Suprapubic skin (tissue), 4 donors: Measurements from ENCODE around the gene IL17B. TPM values are rescaled to one million over a fixed set of nuclear protein-coding genes. Genes with fewer than 3 reads are reported as not detected.

Experiments used
- DNase-seq, 2 donors: peaks; one replicate each; pipeline ENCODE4 v3.0.0-alpha.2; 2019; ENCODE audit warnings: low spot score in 2 of 2
- H3K27ac ChIP-seq: fragments of 200-600 bp; sonication (generic); one replicate; pipeline ENCODE4 v1.5.1; 2019
- H3K27me3 ChIP-seq: fragments of 200-600 bp; sonication (generic); one replicate; pipeline ENCODE4 v1.5.1; 2019
- H3K36me3 ChIP-seq: fragments of 200-600 bp; sonication (generic); one replicate; pipeline ENCODE4 v1.5.1; 2019
- H3K4me1 ChIP-seq: fragments of 200-600 bp; sonication (generic); one replicate; pipeline ENCODE4 v1.5.1; 2019
- H3K4me3 ChIP-seq: fragments of 200-600 bp; sonication (generic); one replicate; pipeline ENCODE4 v1.5.1; 2019; ENCODE audit warnings: mild to moderate bottlenecking
- H3K9me3 ChIP-seq: fragments of 200-600 bp; sonication (generic); one replicate; pipeline ENCODE4 v1.5.1; 2019
- EP300 ChIP-seq: sonication (generic); formaldehyde crosslinking; IDR thresholded peaks from one replicate; pipeline ENCODE4 v1.6.1; 2017; ENCODE audit warnings: antibody characterized with exemption
- POLR2A ChIP-seq, 2 donors: fragments of 450-650 bp; IDR thresholded peaks; one replicate each; pipeline ENCODE4 v1.6.1; 2017; ENCODE audit warnings: antibody characterized with exemption in 2 of 2, mild to moderate bottlenecking in 2 of 2, moderate library complexity in 2 of 2
- POLR2AphosphoS5 ChIP-seq, 3 donors: sonication (generic); formaldehyde crosslinking; IDR thresholded peaks; one replicate each; pipeline ENCODE4 v1.6.1; 2017; ENCODE audit warnings: antibody characterized with exemption in 3 of 3
- WGBS: methylation state at CpG from one replicate; pipeline ENCODE4 v1.1.5; 2018; 5-methylcytosine and 5-hydroxymethylcytosine counted together
- total RNA-seq, 4 donors: library from RNA; depleted of rRNA; stranded (reverse); fragments of >200 nt; gene quantifications; one replicate each; pipeline ENCODE4 v1.1.0, GENCODE V29; 2016
- TF ChIP-seq, protein P1 (sequence below), 2 donors: fragments of 200-600 bp in 1 of 2; fragments of 450-650 bp in 1 of 2; sonication (generic) in 1 of 2; IDR thresholded peaks; one replicate each; pipeline ENCODE4 v1.5.1; 2016 to 2019; ENCODE audit warnings: antibody characterized with exemption in 2 of 2, mild to moderate bottlenecking in 1 of 2, moderate library complexity in 1 of 2

The IL17B gene
- total RNA-seq, 4 donors from 2014 or later = not detected

- TF ChIP-seq, protein P1, sequence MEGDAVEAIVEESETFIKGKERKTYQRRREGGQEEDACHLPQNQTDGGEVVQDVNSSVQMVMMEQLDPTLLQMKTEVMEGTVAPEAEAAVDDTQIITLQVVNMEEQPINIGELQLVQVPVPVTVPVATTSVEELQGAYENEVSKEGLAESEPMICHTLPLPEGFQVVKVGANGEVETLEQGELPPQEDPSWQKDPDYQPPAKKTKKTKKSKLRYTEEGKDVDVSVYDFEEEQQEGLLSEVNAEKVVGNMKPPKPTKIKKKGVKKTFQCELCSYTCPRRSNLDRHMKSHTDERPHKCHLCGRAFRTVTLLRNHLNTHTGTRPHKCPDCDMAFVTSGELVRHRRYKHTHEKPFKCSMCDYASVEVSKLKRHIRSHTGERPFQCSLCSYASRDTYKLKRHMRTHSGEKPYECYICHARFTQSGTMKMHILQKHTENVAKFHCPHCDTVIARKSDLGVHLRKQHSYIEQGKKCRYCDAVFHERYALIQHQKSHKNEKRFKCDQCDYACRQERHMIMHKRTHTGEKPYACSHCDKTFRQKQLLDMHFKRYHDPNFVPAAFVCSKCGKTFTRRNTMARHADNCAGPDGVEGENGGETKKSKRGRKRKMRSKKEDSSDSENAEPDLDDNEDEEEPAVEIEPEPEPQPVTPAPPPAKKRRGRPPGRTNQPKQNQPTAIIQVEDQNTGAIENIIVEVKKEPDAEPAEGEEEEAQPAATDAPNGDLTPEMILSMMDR (IDR thresholded peaks at IDR 0.05) = no peak
- TF ChIP-seq POLR2A (IDR thresholded peaks at IDR 0.05) (no peak), EP300 (no peak), POLR2AphosphoS5 (IDR thresholded peaks at IDR 0.05) (no peak)
- WGBS = 87% methylated on average over 9 of the region's 9 CpGs
- Histone ChIP-seq H3K36me3 (no peaks in the 10 kb centered on the region), H3K4me3 (no peak overlapping the region), H3K9me3 (no peaks in the 10 kb centered on the region), H3K4me1 (peaks cover 10% of the 10 kb centered on the region), H3K27me3 (no peaks in the 10 kb centered on the region), H3K27ac (no peak overlapping the region)
- no peak for DNase-seq
Observed at GRCh38 chr5:149363936-149364335, 15.2 kb downstream of the IL17B start.

DNA sequence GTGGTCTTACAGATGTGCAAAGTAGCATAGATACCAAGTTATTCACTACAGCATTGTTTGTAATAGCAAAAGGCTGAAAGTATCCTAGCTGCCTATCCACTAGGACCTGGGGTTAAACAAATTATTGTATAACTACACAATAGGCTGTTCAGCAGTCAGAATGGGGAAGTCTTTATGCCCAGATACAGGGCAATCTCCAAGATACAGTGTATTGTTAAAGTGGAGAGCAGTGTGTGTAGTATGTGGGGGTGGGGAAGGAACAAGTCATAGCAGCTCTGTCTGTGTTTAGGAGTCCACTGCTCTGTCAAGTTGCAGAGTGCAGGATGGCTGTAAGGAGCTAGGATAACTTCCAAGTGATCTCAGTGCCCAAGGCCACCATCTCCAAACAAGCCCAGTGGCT lies 15.7 kb downstream of the IL17B start:
- no peak overlapping the region for H3K4me3 ChIP-seq
- no peaks in the 10 kb centered on the region for H3K36me3 ChIP-seq
- TF ChIP-seq EP300 = no peak
- TF ChIP-seq POLR2A (IDR thresholded peaks at IDR 0.05) = no peak
- no peak for TF ChIP-seq POLR2AphosphoS5 (IDR thresholded peaks at IDR 0.05)
- TF ChIP-seq, protein P1 (IDR thresholded peaks at IDR 0.05) = no peak
- no peaks in the 10 kb centered on the region for H3K27me3 ChIP-seq
- no peaks in the 10 kb centered on the region for H3K9me3 ChIP-seq
- H3K4me1 ChIP-seq = peaks cover 16% of the 10 kb centered on the region
- no peak for DNase-seq
- no peak overlapping the region for H3K27ac ChIP-seq

- no peak for DNase-seq
- 97% methylated on average over 12 of the region's 12 CpGs for WGBS
- H3K4me3 ChIP-seq = no peak overlapping the region
- H3K36me3 ChIP-seq = no peaks in the 10 kb centered on the region
- H3K9me3 ChIP-seq = no peaks in the 10 kb centered on the region
- no peak for TF ChIP-seq EP300
- TF ChIP-seq POLR2A (IDR thresholded peaks at IDR 0.05) = no peak
- TF ChIP-seq POLR2AphosphoS5 (IDR thresholded peaks at IDR 0.05) = no peak
- TF ChIP-seq, protein P1 (IDR thresholded peaks at IDR 0.05) = no peak
- peaks cover 19% of the 10 kb centered on the region for H3K4me1 ChIP-seq
- H3K27ac ChIP-seq = no peak overlapping the region
- H3K27me3 ChIP-seq = no peaks in the 10 kb centered on the region
Observed at GRCh38 chr5:149362541-149362940, 16.6 kb downstream of the IL17B start.

DNA sequence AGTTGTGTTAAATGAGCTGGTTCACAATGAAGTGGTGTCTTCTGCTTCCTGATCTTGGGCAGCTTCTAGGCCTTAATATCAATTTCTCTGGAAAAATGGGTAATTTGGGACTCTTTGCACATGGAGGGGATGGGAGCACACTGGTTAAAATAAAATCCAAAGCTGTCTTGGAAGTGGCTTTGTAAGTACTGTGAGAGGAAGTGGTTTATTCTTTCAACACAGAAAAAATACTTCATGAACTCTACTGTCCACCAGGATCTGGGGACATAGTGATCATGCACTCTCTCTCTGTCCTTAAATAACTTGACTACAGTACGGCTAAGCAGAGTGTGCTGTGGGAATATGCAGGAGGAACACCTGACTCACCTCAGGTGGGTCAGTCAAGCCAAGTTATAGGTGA lies 18.8 kb downstream of the IL17B start:
- Histone ChIP-seq H3K4me3 (no peak overlapping the region), H3K4me1 (peaks cover 20% of the 10 kb centered on the region), H3K27ac (no peak overlapping the region), H3K27me3 (no peaks in the 10 kb centered on the region), H3K36me3 (no peaks in the 10 kb centered on the region), H3K9me3 (no peaks in the 10 kb centered on the region)
- DNase-seq = no peak
- TF ChIP-seq, protein P1 (IDR thresholded peaks at IDR 0.05) = no peak
- no peak for TF ChIP-seq POLR2A (IDR thresholded peaks at IDR 0.05)
- TF ChIP-seq EP300 = no peak
- TF ChIP-seq POLR2AphosphoS5 (IDR thresholded peaks at IDR 0.05) = no peak
- WGBS = 86% methylated on average over 1 of the region's 1 CpG

GRCh38 chr5:149358868-149359495 lies 20.1 kb downstream of the IL17B start:
- Histone ChIP-seq H3K27me3 (no peaks in the 10 kb centered on the region), H3K4me3 (peak overlapping the region; percentile 68), H3K27ac (no peak overlapping the region), H3K4me1 (peaks cover 20% of the 10 kb centered on the region), H3K36me3 (peaks cover 10% of the 10 kb centered on the region), H3K9me3 (no peaks in the 10 kb centered on the region)
- 70% methylated on average over 8 of the region's 8 CpGs for WGBS
- TF ChIP-seq POLR2A (IDR thresholded peaks at IDR 0.05) = no peak
- no peak for TF ChIP-seq EP300
- TF ChIP-seq POLR2AphosphoS5 (IDR thresholded peaks at IDR 0.05) = no peak
- no peak for DNase-seq

DNA sequence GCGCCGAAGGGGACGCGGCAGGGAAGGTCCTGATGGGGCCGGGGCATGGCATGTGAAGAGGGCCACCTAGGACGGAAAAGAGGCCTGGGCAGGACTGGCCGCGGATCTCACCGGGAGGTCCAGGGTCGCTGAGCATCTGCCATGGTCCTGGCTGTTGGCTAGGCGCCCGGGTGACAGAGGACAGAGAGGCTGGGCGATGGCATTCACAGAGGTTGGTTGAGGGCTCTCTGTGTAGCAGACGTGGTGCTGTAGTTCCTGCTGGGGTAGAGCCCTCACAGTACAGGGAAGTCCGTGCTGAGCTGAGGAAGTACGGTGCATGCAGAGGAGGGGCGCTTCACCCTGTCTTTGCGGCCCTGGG lies 20.8 kb downstream of the IL17B start:
- Histone ChIP-seq H3K4me3 (peak overlapping the region; percentile 68), H3K27ac (peak overlapping the region; percentile 71), H3K27me3 (no peaks in the 10 kb centered on the region), H3K9me3 (no peaks in the 10 kb centered on the region), H3K4me1 (peaks cover 20% of the 10 kb centered on the region), H3K36me3 (peaks cover 15% of the 10 kb centered on the region)
- DNase-seq = peak in 1 of 2 donors; percentile 85
- TF ChIP-seq, protein P1 (IDR thresholded peaks at IDR 0.05) = no peak
- no peak for TF ChIP-seq POLR2AphosphoS5 (IDR thresholded peaks at IDR 0.05)
- no peak for TF ChIP-seq EP300
- no peak for TF ChIP-seq POLR2A (IDR thresholded peaks at IDR 0.05)
- under 1% methylated on average over 13 of the region's 18 CpGs for WGBS
